GM12864 (cell line): ENCODE results near the gene RILPL1.
"Not testable (repeated sequence)": the region's sequence is repeated elsewhere in the genome, so short reads cannot be mapped to it uniquely, and the experiment has no call there.

Experiments
- DNase-seq: peaks from one replicate; pipeline ENCODE4 v3.0.0-alpha.2; 2011; ENCODE audit warnings: low read depth
- H3K4me3 ChIP-seq: 2 replicates; pipeline ENCODE4 v1.5.1; 2011; ENCODE audit warnings: mild to moderate bottlenecking, low read depth, low read length, control low read depth
- TF ChIP-seq, protein P1 (sequence below): IDR thresholded peaks from 2 replicates; pipeline ENCODE4 v1.5.1; 2011; ENCODE audit warnings: low read depth, mild to moderate bottlenecking, moderate library complexity, low read length, control low read depth, inconsistent platforms; ENCODE audit errors: missing control alignments

The RILPL1 gene

DNA sequence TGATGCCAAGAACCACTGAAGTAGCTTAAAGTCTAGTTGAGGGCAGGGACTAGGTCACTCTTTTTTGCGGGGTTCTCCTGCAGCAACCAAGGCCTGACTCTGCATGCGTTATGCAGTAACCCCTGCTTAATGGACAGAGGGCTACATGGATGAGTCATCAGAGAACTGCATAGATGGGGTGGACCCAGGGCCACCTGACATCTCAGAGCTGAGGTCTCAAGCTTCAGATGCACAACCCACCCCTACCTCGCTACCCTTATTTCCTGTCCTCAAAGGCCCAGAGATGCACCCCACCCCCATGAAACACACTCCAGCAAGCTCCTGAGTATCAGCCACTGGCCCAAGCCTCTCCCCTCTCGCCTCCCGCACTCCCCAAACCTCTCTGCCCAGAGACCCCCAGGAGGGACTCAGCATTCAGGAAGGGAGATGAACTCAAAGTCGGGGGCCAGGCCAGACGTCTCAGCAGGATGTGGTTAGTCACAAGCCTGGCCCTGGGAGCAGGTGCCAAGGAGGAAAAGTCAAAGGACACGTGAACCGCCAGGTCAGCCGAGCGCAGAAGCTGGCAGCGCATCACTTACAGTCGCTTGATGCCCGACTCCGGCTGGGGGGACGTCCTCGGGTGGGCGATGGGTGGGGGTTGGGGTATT is 49.8 kb downstream of the RILPL1 start:
- no peak overlapping the region for H3K4me3 ChIP-seq
- TF ChIP-seq, protein P1, sequence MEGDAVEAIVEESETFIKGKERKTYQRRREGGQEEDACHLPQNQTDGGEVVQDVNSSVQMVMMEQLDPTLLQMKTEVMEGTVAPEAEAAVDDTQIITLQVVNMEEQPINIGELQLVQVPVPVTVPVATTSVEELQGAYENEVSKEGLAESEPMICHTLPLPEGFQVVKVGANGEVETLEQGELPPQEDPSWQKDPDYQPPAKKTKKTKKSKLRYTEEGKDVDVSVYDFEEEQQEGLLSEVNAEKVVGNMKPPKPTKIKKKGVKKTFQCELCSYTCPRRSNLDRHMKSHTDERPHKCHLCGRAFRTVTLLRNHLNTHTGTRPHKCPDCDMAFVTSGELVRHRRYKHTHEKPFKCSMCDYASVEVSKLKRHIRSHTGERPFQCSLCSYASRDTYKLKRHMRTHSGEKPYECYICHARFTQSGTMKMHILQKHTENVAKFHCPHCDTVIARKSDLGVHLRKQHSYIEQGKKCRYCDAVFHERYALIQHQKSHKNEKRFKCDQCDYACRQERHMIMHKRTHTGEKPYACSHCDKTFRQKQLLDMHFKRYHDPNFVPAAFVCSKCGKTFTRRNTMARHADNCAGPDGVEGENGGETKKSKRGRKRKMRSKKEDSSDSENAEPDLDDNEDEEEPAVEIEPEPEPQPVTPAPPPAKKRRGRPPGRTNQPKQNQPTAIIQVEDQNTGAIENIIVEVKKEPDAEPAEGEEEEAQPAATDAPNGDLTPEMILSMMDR, result no peak
- DNase-seq, result no peak

- DNase-seq, result no peak
- TF ChIP-seq, protein P1, result no peak
- no peak overlapping the region for H3K4me3 ChIP-seq
Observed at GRCh38 chr12:123482876-123483275, 50.6 kb downstream of the RILPL1 start.

- DNase-seq, H3K4me3 ChIP-seq: not testable (repeated sequence)
Observed at GRCh38 chr12:123481251-123481650, 52.3 kb downstream of the RILPL1 start.

DNA sequence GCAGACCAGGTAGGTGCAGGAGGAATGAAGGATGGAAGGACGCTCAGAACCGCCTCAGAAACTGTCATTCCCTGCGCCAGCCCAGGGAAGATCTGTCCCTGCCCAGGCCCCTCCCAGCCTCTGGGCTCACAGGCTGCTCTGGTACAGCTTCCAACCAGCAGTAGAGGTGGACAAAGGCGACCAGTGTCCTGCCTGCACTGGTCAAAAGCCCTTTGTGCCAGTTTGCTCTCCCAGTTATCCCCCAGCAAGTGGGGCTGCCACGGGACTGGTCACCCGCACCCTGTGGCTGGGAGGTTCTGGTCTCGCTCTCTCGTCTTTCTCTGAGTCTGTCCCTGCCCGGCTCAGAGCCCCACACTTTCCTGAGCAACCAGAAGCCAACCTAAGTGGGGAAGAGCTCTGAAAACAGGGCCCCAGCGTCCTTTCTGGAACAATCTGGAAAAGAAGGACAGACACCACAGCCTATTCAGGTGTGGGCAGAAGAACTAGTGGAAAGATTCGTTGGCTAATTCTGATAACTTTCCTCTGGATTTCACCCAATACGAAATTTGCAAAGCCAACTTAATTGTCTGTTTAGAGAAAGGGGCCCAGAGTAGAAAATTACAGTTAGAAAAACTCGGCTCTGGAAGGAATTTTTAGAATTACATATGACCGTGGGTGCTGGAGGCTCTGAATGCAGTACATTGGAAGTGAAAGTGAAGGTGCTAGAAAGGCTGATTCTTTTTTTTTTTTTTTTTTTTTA is 53.9 kb downstream of the RILPL1 start:
- DNase-seq, result no peak
- TF ChIP-seq, protein P1, result no peak
- H3K4me3 ChIP-seq, result no peak overlapping the region

GRCh38 chr12:123478762-123479161 is 54.8 kb downstream of the RILPL1 start:
- TF ChIP-seq, protein P1, result no peak
- DNase-seq, result no peak
- no peak overlapping the region for H3K4me3 ChIP-seq

DNA sequence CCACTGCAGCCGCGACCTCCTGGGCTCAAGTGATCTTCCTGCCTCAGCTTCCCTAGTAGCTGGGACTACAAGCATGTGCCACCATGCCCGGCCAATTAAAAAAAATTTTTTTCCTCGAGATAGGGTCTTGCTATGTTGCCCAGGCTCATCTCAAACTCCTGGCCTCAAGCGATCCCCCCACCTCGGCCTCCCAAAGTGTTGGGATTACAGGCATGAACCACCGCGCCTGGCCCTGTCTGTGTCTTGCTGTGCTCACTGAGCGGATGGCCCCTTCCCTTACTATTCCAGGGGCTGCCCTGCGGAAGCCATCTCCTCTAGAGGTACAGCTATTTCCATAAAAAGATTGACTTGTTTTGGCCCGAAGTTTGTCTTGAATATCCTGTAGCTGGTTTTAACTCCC is 55.5 kb downstream of the RILPL1 start:
- H3K4me3 ChIP-seq, result no peak overlapping the region
- no peak for DNase-seq
- TF ChIP-seq, protein P1, result no peak

- no peak overlapping the region for H3K4me3 ChIP-seq
- TF ChIP-seq, protein P1, result no peak
- no peak for DNase-seq
Observed at GRCh38 chr12:123475246-123475703, 58.2 kb downstream of the RILPL1 start.
